Smooth muscle cell (in vitro differentiated cells): Measurements from ENCODE around the gene BCL2L2. TPM values are rescaled to one million over a fixed set of nuclear protein-coding genes. Genes with fewer than 3 reads are reported as not detected.

Experiments
- DNase-seq: peaks from one replicate; lab custom pipeline; 2025; ENCODE audit not compliant: unreplicated experiment; lab: John Stamatoyannopoulos, UW
- H2AFZ ChIP-seq: fragments of 200-600 bp; sonication (generic); 2 replicates; pipeline ENCODE4 v1.6.0; 2016; ENCODE audit warnings: antibody characterized with exemption, low read depth, mild to moderate bottlenecking
- H3F3A ChIP-seq: fragments of 200-600 bp; sonication (generic); 2 replicates; pipeline ENCODE4 v1.6.0; 2017; ENCODE audit warnings: antibody characterized with exemption, low read depth
- H3K27ac ChIP-seq: fragments of 200-600 bp; sonication (generic); 2 replicates; pipeline ENCODE4 v1.5.1; 2016; ENCODE audit warnings: low read depth, mild to moderate bottlenecking
- H3K27me3 ChIP-seq: fragments of 200-600 bp; sonication (generic); 2 replicates; pipeline ENCODE4 v1.6.1; 2016; ENCODE audit warnings: low read depth, mild to moderate bottlenecking
- H3K36me3 ChIP-seq: fragments of 200-600 bp; sonication (generic); 2 replicates; pipeline ENCODE4 v1.5.1; 2016; ENCODE audit warnings: low read depth
- H3K4me1 ChIP-seq: fragments of 200-600 bp; sonication (generic); 2 replicates; pipeline ENCODE4 v1.5.1; 2016; ENCODE audit warnings: low read depth
- H3K4me2 ChIP-seq: fragments of 200-600 bp; sonication (generic); 2 replicates; pipeline ENCODE4 v1.6.0; 2016; ENCODE audit warnings: mild to moderate bottlenecking
- H3K4me3 ChIP-seq: fragments of 200-600 bp; sonication (generic); 2 replicates; pipeline ENCODE4 v1.5.1; 2016; ENCODE audit warnings: mild to moderate bottlenecking
- H3K79me2 ChIP-seq: fragments of 200-600 bp; sonication (generic); 2 replicates; pipeline ENCODE4 v1.6.0; 2016; ENCODE audit warnings: low read depth, mild to moderate bottlenecking
- H3K9ac ChIP-seq: fragments of 200-600 bp; sonication (generic); 2 replicates; pipeline ENCODE4 v1.6.0; 2016; ENCODE audit warnings: low read depth
- H3K9me3 ChIP-seq: fragments of 200-600 bp; sonication (generic); replicated peaks from 2 replicates; pipeline ENCODE4 v1.5.1; 2016; ENCODE audit warnings: low read depth
- H4K20me1 ChIP-seq: fragments of 200-600 bp; sonication (generic); 2 replicates; pipeline ENCODE4 v1.6.0; 2016; ENCODE audit warnings: low read depth
- WGBS: methylation state at CpG from one replicate; pipeline ENCODE4 v1.1.7; 2016; ENCODE audit warnings: low lambda C conversion rate; 5-methylcytosine and 5-hydroxymethylcytosine counted together
- polyA plus RNA-seq: library from polyadenylated mRNA; unstranded; fragments of >200 nt; fragmentation: Nextera tagmentation; extraction: Ambion mirVana; gene quantifications from 2 replicates; pipeline ENCODE4 v1.2.1, GENCODE V29; 2016
- total RNA-seq: library from RNA; depleted of rRNA; stranded (reverse); fragments of >200 nt; gene quantifications from 2 replicates; pipeline ENCODE4 v1.2.3, GENCODE V29; 2014
- TF ChIP-seq, protein P1 (sequence below): fragments of 200-600 bp; sonication (generic); IDR thresholded peaks from 2 replicates; pipeline ENCODE4 v1.5.1; 2017; ENCODE audit warnings: borderline replicate concordance, mild to moderate bottlenecking, antibody characterized with exemption; ENCODE audit not compliant: insufficient read depth, poor library complexity, severe bottlenecking

The BCL2L2 gene
- total and polyA plus RNA-seq, 2 experiments from 2014 or later = 1.6 to 11.7 TPM

DNA sequence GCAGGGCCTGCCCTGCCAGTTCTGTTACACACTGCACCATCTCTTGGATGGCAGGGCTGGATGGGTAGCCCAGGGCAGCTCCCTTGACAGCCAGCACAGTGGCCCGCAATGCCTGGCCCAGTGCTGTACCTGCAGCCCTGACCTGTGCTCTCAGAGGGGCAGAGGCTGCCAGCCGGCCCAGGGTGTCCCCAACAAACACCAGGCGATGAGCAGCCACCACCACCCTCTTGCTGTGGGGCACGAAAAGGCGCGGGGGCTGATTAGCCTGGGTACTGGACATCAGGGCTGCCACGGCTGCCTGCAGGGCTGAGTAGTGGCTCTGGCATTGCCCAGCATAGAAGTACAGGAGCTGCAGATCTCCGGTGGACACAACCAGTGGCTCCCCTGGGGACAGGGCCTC, 50.6 kb downstream of the BCL2L2 start:
- TF ChIP-seq, protein P1, sequence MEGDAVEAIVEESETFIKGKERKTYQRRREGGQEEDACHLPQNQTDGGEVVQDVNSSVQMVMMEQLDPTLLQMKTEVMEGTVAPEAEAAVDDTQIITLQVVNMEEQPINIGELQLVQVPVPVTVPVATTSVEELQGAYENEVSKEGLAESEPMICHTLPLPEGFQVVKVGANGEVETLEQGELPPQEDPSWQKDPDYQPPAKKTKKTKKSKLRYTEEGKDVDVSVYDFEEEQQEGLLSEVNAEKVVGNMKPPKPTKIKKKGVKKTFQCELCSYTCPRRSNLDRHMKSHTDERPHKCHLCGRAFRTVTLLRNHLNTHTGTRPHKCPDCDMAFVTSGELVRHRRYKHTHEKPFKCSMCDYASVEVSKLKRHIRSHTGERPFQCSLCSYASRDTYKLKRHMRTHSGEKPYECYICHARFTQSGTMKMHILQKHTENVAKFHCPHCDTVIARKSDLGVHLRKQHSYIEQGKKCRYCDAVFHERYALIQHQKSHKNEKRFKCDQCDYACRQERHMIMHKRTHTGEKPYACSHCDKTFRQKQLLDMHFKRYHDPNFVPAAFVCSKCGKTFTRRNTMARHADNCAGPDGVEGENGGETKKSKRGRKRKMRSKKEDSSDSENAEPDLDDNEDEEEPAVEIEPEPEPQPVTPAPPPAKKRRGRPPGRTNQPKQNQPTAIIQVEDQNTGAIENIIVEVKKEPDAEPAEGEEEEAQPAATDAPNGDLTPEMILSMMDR = no peak
- H4K20me1 ChIP-seq = peaks cover 28% of the 10 kb centered on the region
- no peak for DNase-seq
- WGBS = 99% methylated on average over 8 of the region's 8 CpGs
- no peak overlapping the region for H3K4me2 ChIP-seq
- H3K4me1 ChIP-seq = peaks cover 16% of the 10 kb centered on the region
- H3K9me3 ChIP-seq = no peaks in the 10 kb centered on the region
- H2AFZ ChIP-seq = no peak overlapping the region
- no peak overlapping the region for H3K9ac ChIP-seq
- H3K27me3 ChIP-seq = no peaks in the 10 kb centered on the region
- peaks cover 16% of the 10 kb centered on the region for H3K79me2 ChIP-seq
- H3K27ac ChIP-seq = no peak overlapping the region
- H3K4me3 ChIP-seq = no peak overlapping the region
- H3F3A ChIP-seq = peaks cover 50% of the 10 kb centered on the region
- no peaks in the 10 kb centered on the region for H3K36me3 ChIP-seq

DNA sequence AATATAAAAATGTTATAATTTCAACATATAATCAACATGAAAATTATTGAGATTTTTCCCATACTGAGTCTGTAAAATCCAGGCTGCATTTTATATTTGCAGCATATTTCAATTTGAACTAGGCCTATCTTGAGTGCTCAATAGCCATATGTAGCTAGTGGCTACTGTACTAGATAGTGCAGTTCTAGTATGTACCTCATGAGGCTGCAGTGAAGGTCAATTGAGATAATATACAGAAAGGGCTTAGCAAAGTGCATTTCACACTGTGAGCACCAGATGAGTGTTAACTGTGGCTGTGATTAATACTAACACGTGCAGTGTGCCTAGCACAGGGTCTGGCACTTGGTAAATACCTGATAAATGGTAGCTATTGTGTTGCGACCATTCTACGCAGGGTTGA, 51.4 kb downstream of the BCL2L2 start:
- WGBS = 90% methylated on average over 3 of the region's 3 CpGs
- Histone ChIP-seq H3F3A (peaks cover 51% of the 10 kb centered on the region), H3K27ac (no peak overlapping the region), H3K4me2 (no peak overlapping the region), H3K9ac (no peak overlapping the region), H4K20me1 (peaks cover 32% of the 10 kb centered on the region), H3K27me3 (no peaks in the 10 kb centered on the region), H3K36me3 (no peaks in the 10 kb centered on the region), H3K4me3 (no peak overlapping the region), H3K79me2 (peaks cover 22% of the 10 kb centered on the region), H3K4me1 (peaks cover 18% of the 10 kb centered on the region), H2AFZ (no peak overlapping the region), H3K9me3 (no peaks in the 10 kb centered on the region)
- no peak for DNase-seq
- TF ChIP-seq, protein P1 = no peak

DNA sequence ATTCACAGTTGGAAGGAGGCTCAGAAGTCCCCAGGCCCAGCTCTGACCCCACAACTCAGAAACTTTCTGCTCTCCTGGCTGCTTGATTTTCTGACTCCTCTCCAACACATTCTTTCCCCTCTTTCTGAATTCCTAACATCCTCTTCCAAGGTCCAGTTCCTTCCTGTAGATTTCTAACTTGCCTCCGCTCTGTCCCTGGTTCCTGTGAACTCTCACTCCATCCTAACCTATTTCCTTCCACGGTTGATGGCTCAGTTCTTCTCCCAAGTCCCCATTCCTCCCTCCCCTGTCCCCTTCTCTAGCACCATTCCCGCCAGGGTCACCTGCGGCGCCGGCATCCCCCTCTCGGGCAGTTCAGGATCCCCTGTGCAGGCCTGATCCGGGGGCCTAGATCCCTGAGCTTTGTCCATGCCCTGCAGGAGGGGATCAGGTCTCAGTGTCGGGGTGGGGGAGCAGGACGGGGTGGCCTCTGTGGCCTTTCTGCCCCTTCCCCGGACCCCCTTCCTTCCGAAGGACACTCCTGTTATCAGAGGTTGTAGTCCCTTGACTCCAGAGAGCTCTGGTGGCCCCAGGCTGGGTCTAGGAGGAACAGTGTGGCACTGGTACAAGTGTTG, 52.0 kb downstream of the BCL2L2 start:
- DNase-seq = no peak
- H3K4me2 ChIP-seq = no peak overlapping the region
- H3F3A ChIP-seq = peaks cover 45% of the 10 kb centered on the region
- no peak overlapping the region for H3K4me3 ChIP-seq
- peaks cover 37% of the 10 kb centered on the region for H4K20me1 ChIP-seq
- TF ChIP-seq, protein P1 = no peak
- no peak overlapping the region for H3K9ac ChIP-seq
- no peak overlapping the region for H3K27ac ChIP-seq
- no peaks in the 10 kb centered on the region for H3K9me3 ChIP-seq
- peaks cover 24% of the 10 kb centered on the region for H3K4me1 ChIP-seq
- peaks cover 29% of the 10 kb centered on the region for H3K79me2 ChIP-seq
- H3K27me3 ChIP-seq = no peaks in the 10 kb centered on the region
- no peaks in the 10 kb centered on the region for H3K36me3 ChIP-seq
- WGBS = 97% methylated on average over 12 of the region's 12 CpGs
- no peak overlapping the region for H2AFZ ChIP-seq

DNA sequence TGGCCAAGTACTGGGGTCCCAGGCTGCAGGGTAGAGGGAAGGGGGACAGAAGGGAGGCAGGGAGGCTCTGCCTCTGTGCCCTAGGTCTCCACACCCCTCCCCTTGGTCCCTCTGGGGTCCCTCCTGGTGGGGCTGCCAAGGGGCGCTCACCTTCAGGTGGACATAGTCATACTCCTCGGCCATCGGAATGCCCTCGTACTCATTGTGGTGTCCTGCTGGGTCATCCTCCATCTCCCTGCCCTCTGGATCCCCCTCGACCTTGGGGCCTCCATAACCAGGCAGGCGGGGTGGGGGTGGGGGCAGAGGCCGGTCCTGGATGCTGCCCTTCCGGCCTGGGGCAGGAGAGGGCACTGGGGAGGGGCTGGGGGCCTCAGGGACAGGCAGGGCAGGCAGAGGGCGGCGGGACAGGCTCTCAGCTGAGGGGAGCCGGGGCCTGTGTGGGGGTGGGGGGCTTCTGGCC, 52.6 kb downstream of the BCL2L2 start:
- Histone ChIP-seq H3K9ac (no peak overlapping the region), H3K4me2 (no peak overlapping the region), H2AFZ (no peak overlapping the region), H3K27me3 (no peaks in the 10 kb centered on the region), H3K9me3 (no peaks in the 10 kb centered on the region), H3K27ac (no peak overlapping the region), H4K20me1 (peaks cover 41% of the 10 kb centered on the region), H3K79me2 (peaks cover 34% of the 10 kb centered on the region), H3K4me3 (no peak overlapping the region), H3F3A (peaks cover 39% of the 10 kb centered on the region), H3K4me1 (peaks cover 29% of the 10 kb centered on the region), H3K36me3 (no peaks in the 10 kb centered on the region)
- DNase-seq = no peak
- TF ChIP-seq, protein P1 = no peak
- 98% methylated on average over 8 of the region's 11 CpGs for WGBS
